Smooth muscle cell of the brain vasculature (primary cell): ENCODE results near the gene SERBP1.
"Not testable (repeated sequence)": the region's sequence is repeated elsewhere in the genome, so short reads cannot be mapped to it uniquely, and the experiment has no call there.

Experiments
- DNase-seq: peaks from one replicate; pipeline ENCODE4 v3.0.0-alpha.2; 2012; ENCODE audit warnings: low read depth, low spot score

SERBP1 gene

GRCh38 chr1:67407498-67407897 is 22.7 kb downstream of the SERBP1 start:
- DNase-seq, result no peak

DNA sequence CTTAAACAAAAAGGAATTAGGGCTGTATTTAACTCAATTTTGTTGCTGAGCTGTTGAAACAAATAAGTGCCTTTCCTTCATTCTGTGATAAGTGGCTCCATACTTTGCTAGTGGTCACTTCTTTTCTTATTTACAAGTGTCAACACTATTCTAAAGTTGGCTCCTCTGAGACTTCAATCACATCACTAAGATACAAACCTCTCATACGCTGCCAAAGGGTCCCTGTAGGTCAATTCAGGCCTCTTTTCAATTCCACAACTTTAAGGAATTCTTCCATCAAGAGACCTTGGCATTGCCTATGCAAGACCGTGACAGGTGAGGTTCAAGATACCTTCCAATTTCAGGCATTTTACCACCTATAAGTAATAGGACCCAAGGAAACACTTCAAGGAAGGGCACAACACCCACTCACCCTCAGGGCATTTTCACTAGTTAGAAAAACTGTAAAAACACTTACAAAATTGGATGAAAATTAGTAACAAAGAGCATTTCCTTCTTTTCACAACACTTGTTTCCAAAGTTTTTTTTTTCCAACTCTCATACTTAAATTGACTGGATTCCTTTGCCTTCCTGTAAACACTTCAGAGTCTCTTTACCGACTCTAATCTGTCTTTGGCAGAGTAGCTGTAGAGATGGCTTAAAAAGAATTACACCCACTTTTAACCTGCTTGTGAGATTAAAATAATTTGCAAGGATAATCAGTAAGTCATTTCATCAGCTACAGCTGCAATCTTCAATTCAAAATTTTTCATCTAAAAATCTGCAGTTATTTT is 24.5 kb downstream of the SERBP1 start:
- no peak for DNase-seq

DNA sequence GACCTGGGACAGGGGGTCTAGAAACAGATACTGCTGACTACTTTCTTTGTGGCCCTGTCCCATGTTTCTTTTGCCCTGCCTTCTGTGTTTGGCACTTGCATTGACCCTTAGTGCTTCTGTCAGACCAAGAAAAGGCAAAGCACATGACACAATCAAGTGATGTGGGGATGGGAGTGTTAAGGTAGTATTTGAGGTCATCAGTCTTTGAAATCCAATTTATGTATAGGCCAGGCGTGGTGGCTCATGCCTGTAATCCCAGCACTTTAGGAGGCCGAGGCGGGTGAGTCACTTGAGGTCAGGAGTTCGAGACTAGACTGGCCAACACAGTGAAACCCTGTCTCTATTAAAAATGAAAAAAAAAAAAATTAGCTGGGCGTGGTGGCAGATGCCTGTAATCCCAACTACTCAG is 26.0 kb downstream of the SERBP1 start:
- no peak for DNase-seq

- DNase-seq, result no peak
These were observed 28.8 kb downstream of the SERBP1 start for GRCh38 chr1:67401443-67401842.

GRCh38 chr1:67400029-67400786 is 30.0 kb downstream of the SERBP1 start:
- not testable (repeated sequence) for DNase-seq

DNA sequence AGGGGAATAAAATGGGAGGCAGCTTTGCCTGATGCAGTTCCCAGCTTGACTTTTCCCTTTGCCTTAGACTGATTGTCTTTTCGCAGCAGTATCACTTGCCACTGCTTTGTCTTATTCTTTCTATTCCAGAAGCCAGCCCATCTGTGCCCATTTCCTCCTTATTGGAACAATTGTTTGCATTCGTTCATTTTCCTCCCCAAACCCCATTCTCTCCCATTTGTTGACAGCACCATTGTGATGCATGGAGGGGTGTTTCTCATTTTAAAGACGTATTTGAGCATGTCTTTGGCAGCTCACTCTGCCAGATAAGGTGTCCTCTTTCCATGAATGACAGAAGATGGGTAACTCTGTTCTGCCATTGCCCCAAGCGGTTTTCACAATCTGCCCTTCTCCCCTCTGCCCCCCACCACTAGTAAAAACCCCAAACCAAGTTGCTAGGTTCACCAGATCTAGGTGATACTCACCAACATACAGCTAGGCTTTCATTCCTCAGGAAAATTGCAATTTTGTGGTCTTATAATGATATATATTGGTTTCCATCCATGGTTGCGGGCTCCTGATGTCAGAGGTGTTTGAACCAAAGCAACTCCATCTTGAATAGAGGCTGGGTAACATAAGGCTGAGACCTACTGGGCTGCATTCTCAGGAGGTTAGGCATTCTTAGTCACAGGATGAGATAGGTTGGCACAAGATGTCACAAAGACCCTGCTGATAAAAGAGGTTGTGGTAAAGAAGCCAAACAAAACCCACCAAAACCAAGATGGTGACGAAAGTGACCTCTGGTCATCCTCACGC is 30.8 kb downstream of the SERBP1 start:
- DNase-seq, result no peak

- no peak for DNase-seq
These were observed 35.7 kb downstream of the SERBP1 start for GRCh38 chr1:67394548-67394947.

GRCh38 chr1:67393737-67394136 is 36.5 kb downstream of the SERBP1 start:
- DNase-seq, result no peak

GRCh38 chr1:67393240-67393639 is 37.0 kb downstream of the SERBP1 start:
- no peak for DNase-seq

- peak; percentile 12 for DNase-seq
These were observed 39.9 kb downstream of the SERBP1 start for GRCh38 chr1:67390041-67390887.

GRCh38 chr1:67383999-67384638 is 46.1 kb downstream of the SERBP1 start:
- no peak for DNase-seq

GRCh38 chr1:67382292-67382691 is 47.9 kb downstream of the SERBP1 start:
- no peak for DNase-seq

DNA sequence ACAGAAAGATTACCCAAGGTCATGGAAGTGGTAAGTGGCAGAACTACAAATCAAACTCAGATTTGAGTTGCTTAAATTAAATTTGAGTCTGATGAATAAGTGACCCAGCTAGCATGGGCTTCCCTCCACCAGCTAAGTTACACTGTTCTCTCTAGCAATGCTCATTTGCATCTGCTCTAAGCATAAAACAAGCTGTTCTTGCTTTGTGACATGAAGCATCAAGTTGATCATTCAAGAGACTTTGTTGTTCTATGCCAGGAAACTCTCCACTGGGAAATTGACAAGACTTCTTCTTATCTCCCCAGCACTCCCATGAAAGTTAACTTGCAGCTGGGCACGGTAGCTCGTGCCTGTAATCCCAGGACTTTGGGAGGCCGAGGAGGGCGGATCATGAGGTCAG is 49.0 kb downstream of the SERBP1 start:
- no peak for DNase-seq

GRCh38 chr1:67377253-67377652 is 52.9 kb downstream of the SERBP1 start:
- DNase-seq, result no peak

DNA sequence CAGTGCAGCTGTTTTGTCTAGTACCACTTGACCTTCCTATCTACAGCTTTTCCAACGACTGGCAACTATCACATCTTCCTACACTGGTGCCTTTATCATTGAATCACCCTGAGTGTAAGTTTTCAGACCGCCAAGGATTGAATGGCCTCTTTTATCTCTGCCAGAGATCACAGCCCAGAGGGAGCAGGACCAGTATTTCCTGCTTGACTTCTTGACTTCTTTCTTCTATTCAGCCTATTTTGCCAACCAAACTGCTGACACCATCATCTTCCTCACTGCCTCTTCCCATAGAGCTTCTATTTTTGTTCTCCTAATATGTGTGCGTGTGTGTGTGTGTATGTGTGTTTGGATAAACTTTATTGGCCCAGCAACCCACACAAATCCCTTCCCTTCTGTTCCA is 53.8 kb downstream of the SERBP1 start:
- DNase-seq, result no peak

- DNase-seq, result no peak
These were observed 57.3 kb downstream of the SERBP1 start for GRCh38 chr1:67372898-67373297.

DNA sequence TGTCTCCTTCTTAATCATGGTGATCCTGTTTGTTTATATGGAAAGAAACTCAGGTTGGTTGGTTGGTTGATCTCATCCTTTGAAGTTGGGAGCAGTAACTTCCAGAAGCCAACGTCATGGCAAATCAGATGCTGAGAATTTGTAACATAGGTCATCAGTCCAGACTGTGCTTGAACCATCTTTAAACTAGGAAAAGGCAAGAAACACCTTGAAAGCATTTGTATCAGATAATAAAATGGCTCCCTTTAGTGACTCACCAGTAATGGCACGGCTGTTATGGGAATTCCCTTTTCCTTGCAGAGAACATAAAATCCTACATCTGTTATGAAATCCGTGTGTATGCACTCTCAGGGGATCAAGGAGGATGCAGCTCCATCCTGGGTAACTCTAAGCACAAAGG is 58.1 kb downstream of the SERBP1 start:
- DNase-seq, result no peak

GRCh38 chr1:67371681-67372080 is 58.5 kb downstream of the SERBP1 start:
- no peak for DNase-seq

- DNase-seq, result no peak
These were observed 59.2 kb downstream of the SERBP1 start for GRCh38 chr1:67371043-67371442.

GRCh38 chr1:67368046-67368514 is 62.1 kb downstream of the SERBP1 start:
- no peak for DNase-seq
